Subcutaneous adipose tissue (tissue), 4 donors: ENCODE measurements around the gene ATP1B1. TPM values are rescaled to one million over a fixed set of nuclear protein-coding genes. Genes with fewer than 3 reads are reported as not detected.

Source experiments
- CTCF ChIP-seq: fragments of 450-650 bp; IDR thresholded peaks from one replicate; pipeline ENCODE4 v1.5.1; 2016; ENCODE audit warnings: low read depth, mild to moderate bottlenecking, control low read depth, antibody characterized with exemption, moderate library complexity
- total RNA-seq, 4 donors: library from RNA; depleted of rRNA; stranded (reverse); fragments of >200 nt; gene quantifications; one replicate each; pipeline ENCODE4 v1.1.0, GENCODE V29; 2016

ATP1B1 gene
- total RNA-seq, 4 donors from 2014 or later = 12.2 to 77.9 (median 14.7) TPM

GRCh38 chr1:169098380-169098779 lies 8.1 kb upstream of the ATP1B1 start:
- TF ChIP-seq CTCF = no peak

GRCh38 chr1:169099561-169099960 lies 6.9 kb upstream of the ATP1B1 start:
- no peak for TF ChIP-seq CTCF

- no peak for TF ChIP-seq CTCF
These were observed 6.3 kb upstream of the ATP1B1 start for GRCh38 chr1:169100208-169100607.

- no peak for TF ChIP-seq CTCF
These were observed 5.8 kb upstream of the ATP1B1 start for GRCh38 chr1:169100651-169101088.

GRCh38 chr1:169102567-169102966 lies 3.9 kb upstream of the ATP1B1 start:
- no peak for TF ChIP-seq CTCF

- TF ChIP-seq CTCF = no peak
These were observed 3.5 kb upstream of the ATP1B1 start for GRCh38 chr1:169103002-169103401.

- TF ChIP-seq CTCF = no peak
These were observed 3.0 kb upstream of the ATP1B1 start for GRCh38 chr1:169103480-169103893.
